ENCODE measurements around the gene CLASP2. TPM values are rescaled to one million over a fixed set of nuclear protein-coding genes. Genes with fewer than 3 reads are reported as not detected.
A peak's percentile ranks its signal among the peaks of the same experiment; 100 is the strongest.
"Not testable (repeated sequence)": the region's sequence is repeated elsewhere in the genome, so short reads cannot be mapped to it uniquely, and the experiment has no call there.

CLASP2 gene
- total RNA-seq, result 1,092 TPM

GRCh38 chr3:33717866-33718594 lies at the start of gene CLASP2:
Gene CLASP2 (minus strand): TSS chr3:33718254. CDS start chr3:33718002, 252 bp downstream.
- no peak for FAIRE-seq
- peak; percentile 74 to 81 for DNase-seq (ENCODE audit: low spot score in 2 of 2)

- no peak for FAIRE-seq
- no peak for DNase-seq (ENCODE audit: low spot score in 2 of 2)
Measured at GRCh38 chr3:33758864-33759263, 40.8 kb upstream of the CLASP2 start.

GRCh38 chr3:33758281-33758680 lies 40.2 kb upstream of the CLASP2 start:
- no peak for FAIRE-seq
- no peak for DNase-seq (ENCODE audit: low spot score in 2 of 2)

DNA sequence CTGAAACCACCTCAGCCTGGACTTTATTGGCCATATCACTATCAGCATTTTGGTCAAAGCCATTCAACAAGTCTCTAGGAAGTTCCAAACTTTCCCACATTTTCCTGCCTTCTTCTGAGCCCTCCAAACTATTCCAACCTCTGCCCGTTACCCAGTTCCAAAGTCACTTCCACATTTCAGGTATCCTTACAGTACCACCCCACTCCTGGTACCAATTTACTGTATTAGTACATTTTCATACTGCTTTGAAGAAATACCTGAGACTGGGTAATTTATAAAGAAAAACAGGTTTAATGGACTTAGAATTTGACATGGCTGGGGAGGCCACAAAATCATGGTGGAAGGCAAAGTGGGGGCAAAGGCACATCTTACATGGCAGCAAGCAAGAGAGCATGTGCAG lies 36.3 kb upstream of the CLASP2 start:
- FAIRE-seq; DNase-seq (ENCODE audit: low spot score in 2 of 2): not testable (repeated sequence)

DNA sequence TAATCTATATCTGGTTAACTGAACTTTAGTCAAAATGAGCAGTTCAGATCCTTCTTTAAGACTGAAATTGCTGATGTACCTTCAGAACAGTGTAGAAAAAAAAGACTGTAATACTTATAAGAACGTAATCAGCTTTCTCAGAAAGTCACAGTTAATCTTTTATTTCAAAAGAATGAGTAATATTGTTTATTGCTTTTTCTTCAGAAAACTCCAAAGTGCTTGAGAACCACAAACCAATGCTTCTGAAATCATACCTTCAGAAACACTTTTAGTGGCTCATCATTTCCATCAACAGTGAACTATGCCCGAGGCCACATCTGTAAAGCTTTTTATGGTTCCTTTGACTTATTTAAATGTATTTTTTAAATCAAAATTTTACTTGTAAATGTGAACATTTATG lies 33.3 kb upstream of the CLASP2 start:
- FAIRE-seq (no peak), DNase-seq (ENCODE audit: low spot score in 2 of 2) (no peak)

GRCh38 chr3:33750211-33750548 lies 32.1 kb upstream of the CLASP2 start:
- FAIRE-seq, result no peak
- DNase-seq (ENCODE audit: low spot score in 2 of 2), result no peak

DNA sequence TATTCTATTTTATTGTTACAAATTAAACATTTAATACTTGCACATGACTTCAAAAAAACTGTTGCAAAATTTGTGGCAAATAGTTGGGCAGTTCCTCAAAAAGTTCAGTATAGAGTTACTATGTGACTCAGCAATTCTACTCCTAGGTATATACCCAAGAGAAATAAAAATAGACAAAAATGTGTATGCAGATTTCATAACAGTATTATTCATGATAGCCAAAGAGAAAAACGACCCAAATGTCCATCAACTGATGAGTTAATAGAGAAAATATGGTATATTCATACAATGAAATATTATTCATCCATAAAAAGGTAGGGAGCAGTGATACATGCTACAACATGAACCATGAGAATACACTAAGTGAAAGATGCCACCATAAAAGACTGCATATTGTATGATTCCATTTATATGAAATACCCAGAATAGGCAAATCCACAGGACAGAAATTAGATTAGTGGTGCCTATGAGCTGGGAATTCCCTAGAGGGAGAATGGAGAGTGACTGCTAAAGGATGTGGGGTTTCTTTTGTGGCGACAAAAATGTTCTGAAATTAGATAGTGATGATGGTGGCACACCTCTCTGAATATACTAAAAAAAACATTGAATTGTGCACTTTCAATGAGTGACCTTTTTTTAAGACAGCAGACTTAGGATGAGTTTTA lies 31.6 kb upstream of the CLASP2 start:
- FAIRE-seq (no peak), DNase-seq (ENCODE audit: low spot score in 2 of 2) (no peak)

GRCh38 chr3:33746416-33747116 lies 28.5 kb upstream of the CLASP2 start:
- FAIRE-seq (no peak), DNase-seq (ENCODE audit: low spot score in 2 of 2) (no peak)

DNA sequence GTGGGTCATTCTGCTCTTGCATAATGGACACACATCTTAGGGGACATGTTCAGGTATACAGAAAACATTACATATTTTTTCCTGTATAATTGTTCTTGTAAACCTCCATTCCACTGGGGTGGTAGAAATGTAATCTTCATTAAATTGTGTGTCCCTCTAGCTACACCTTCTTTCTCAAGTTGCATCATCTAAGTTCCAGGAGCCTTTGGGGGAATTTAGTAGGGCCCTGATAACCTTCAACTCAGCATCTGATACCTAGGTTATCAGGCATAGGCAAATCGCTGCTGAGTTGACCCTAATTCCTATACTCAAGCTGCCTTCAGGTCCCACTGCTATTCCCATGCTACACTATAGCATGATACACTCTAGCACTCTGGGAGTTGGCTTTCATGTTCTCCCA lies 19.1 kb upstream of the CLASP2 start:
- FAIRE-seq (no peak), DNase-seq (ENCODE audit: low spot score in 2 of 2) (no peak)

DNA sequence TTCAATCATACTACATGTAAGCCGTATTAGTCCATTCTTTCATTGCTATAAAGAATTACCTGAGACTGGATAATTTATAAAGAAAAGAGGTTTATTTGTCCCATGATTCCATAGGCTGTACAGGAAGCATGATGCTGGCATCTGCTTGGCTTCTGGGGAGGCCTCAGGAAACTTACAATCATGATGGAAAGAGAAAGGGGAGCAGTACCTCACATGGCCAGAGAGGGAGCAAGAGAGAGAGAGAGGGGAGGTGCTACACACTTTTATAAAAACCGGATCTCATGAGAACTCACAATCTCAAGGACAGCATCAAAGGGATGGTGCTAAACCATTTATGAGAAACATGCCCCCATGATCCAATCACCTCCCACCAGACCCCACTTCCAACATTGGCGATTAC lies 14.3 kb upstream of the CLASP2 start:
- FAIRE-seq (no peak), DNase-seq (ENCODE audit: low spot score in 2 of 2) (no peak)

DNA sequence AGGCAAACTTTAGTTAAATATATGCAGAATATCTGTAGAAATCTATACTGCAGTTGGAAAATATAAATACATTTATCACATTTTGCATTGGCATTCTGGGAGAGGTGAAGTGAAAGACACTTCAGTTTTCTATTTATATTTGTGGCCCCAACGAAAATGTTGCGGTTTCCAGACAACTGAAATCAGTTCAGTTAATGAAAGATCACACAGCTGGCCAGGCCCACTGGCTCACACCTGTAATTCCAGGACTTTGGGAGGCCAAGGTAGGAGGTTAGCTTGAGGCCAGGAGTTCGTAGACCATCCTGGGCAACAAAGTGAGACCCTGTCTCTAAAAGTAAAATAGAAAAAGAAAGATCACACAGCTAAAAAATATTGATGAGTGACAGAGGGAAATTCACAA lies 11.9 kb upstream of the CLASP2 start:
- FAIRE-seq (no peak), DNase-seq (ENCODE audit: low spot score in 2 of 2) (no peak)

GRCh38 chr3:33724256-33724655 lies 6.2 kb upstream of the CLASP2 start:
- no peak for DNase-seq (ENCODE audit: low spot score in 2 of 2)

GRCh38 chr3:33722626-33723370 lies 4.7 kb upstream of the CLASP2 start:
- FAIRE-seq, result no peak
- no peak for DNase-seq (ENCODE audit: low spot score in 2 of 2)

More at GRCh38 chr3:33724256-33724655, 6.2 kb upstream of the CLASP2 start:
- no peak for FAIRE-seq

DNA sequence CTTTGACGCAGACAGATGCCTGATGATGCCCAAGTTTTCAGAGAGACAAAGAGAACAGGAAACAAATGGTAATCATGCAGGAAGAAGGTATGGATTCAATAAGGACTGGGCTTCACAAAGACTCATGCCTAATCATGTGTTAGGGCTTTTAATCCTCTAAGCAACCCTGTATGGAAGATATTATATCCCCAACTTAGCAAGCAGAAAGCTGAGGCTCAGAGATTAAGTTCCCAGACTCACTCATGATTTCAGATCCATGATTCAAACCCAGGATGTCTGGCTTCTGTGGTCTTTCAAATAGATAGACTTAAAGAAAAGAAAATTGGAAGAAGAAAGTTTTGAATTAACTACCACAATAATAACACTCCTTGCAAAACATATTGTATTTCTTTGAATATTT lies 4.1 kb upstream of the CLASP2 start:
- no peak for FAIRE-seq
- no peak for DNase-seq (ENCODE audit: low spot score in 2 of 2)

GRCh38 chr3:33718595-33718907 lies 497 bp upstream of the CLASP2 start:
- no peak for FAIRE-seq

GRCh38 chr3:33717616-33717865 lies 513 bp downstream of the CLASP2 start:
- no peak for DNase-seq (ENCODE audit: low spot score in 2 of 2)

More at GRCh38 chr3:33718595-33718907, 497 bp upstream of the CLASP2 start:
- DNase-seq (ENCODE audit: low spot score in 2 of 2), result no peak

DNA sequence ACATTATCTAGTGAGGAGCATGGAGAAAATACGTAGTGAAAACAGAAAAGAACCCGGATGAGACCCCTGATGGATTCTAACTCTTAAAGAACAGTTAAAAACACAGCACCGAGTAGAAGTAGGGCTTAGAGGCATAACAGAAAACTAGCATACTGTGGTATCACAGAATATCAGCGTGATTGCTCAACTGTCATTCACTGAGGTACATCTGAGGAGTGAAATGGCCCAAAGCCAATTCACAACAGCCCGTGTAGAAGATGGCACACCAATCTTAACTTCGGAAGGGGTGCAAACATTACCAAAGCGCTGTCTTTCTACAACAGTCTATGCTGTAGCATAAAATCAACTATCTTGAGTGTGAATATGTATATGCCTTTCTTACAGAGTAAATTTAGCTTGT lies 1.8 kb downstream of the CLASP2 start:
- DNase-seq (ENCODE audit: low spot score in 2 of 2), result no peak
- no peak for FAIRE-seq

More at GRCh38 chr3:33717616-33717865, 513 bp downstream of the CLASP2 start:
- FAIRE-seq, result no peak

GRCh38 chr3:33711100-33711499 lies 7.0 kb downstream of the CLASP2 start:
- no peak for FAIRE-seq
- no peak for DNase-seq (ENCODE audit: low spot score in 2 of 2)

GRCh38 chr3:33706056-33706455 lies 12.0 kb downstream of the CLASP2 start:
- DNase-seq (ENCODE audit: low spot score in 2 of 2) (no peak), FAIRE-seq (no peak)

DNA sequence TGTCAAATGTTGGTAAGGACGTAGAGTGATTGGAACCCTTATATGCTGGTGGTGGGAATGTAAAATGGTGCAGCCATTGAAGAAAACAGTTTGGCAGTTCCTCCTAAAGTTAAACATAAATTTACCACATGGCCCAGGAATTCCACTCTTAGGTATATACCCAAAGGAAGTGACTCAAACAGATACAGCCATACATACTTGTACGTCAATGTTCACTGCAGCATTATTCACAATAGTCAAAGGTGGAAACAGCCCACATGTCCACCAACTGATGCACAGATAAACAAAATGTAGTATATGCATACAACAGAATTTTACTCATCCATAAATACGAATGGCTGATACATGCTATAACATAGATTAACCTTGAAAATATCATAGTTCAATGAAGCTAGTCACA lies 13.2 kb downstream of the CLASP2 start:
- no peak for DNase-seq (ENCODE audit: low spot score in 2 of 2)
- no peak for FAIRE-seq

DNA sequence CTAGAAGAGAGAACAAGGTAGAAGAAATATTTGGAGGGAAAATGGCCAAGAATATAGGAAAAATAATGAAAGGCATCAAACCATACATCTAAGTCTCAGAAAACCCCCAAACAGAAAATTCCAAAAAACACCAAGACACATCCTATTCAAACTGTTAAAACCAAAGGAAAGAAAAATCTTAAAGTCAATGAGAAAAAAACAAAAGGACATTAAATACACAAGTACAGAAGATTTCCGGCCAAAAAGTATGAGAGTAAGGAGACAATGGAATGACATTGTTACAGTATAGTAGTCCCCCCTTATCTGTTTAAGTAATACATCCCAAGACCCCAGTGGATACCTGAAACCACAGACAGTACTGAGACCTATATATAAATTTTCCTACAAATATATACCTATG lies 18.8 kb downstream of the CLASP2 start:
- FAIRE-seq (no peak), DNase-seq (ENCODE audit: low spot score in 2 of 2) (no peak)

Data from frontal cortex (tissue), 4 donors.